Measurements from ENCODE around the gene C1QTNF8.

C1QTNF8 gene

GRCh38 chr16:1075546-1075945, 20.5 kb downstream of the C1QTNF8 start:
- DNase-seq, result no peak

- DNase-seq, result no peak
These were observed 21.7 kb downstream of the C1QTNF8 start for GRCh38 chr16:1074379-1074649.

GRCh38 chr16:1073566-1074378, 22.3 kb downstream of the C1QTNF8 start:
- DNase-seq, result no peak

- no peak for DNase-seq
These were observed 22.8 kb downstream of the C1QTNF8 start for GRCh38 chr16:1073262-1073558.

- DNase-seq, result no peak
These were observed 23.4 kb downstream of the C1QTNF8 start, which contains the start of gene SSTR5 for GRCh38 chr16:1072526-1073261. TSS of gene SSTR5 (plus strand) at chr16:1072747. CDS start at chr16:1078869, 6,122 bp downstream.

GRCh38 chr16:1071561-1072225, 24.4 kb downstream of the C1QTNF8 start:
- DNase-seq, result no peak

DNA sequence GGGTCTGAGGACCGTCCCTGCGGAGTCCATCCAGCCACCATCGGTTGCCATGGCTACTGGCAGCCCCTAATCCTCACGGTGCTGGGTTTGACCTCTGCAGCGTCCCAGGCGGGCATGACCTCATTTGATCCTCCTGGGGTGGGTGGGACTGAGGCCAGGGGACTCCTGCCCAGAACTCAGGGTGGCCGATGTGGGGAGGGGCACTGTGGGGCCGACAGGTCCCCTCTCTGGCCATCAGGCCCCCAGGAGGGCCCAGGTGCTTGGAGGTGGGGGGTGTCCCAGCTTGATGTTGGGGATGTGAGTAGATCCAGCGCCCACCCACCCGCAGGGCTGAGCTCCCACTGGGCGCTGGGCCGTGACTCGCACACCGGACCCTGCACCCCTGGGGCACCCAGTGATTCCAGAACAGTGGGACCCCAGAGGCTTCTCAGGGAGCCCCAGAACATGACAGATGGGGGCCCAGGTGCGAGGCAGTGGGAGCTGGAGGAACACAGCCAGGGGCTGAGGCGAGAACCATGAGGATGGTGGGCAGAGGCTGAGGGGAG, 25.1 kb downstream of the C1QTNF8 start:
- DNase-seq, result no peak

- DNase-seq, result no peak
These were observed 25.8 kb downstream of the C1QTNF8 start for GRCh38 chr16:1070084-1070863.

DNA sequence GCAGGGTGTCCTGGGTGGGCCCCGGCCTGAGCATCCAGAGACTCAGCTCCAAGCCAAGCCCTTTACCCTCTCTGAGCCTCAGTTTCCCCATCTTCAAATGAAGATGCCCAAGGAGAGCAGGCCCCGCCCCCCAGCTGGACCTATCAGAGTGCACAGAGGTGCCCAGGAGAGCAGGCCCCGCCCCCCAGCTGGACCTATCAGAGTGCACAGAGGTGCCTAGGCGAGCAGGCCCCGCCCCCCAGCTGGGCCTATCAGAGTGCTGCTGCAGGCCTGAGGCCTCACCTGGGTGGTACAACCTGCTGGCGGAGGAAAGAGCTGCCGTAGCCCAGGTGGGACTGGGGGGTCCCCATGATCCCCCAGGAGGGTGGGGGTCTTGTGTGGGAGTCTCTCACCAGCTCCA, 26.9 kb downstream of the C1QTNF8 start:
- no peak for DNase-seq

DNA sequence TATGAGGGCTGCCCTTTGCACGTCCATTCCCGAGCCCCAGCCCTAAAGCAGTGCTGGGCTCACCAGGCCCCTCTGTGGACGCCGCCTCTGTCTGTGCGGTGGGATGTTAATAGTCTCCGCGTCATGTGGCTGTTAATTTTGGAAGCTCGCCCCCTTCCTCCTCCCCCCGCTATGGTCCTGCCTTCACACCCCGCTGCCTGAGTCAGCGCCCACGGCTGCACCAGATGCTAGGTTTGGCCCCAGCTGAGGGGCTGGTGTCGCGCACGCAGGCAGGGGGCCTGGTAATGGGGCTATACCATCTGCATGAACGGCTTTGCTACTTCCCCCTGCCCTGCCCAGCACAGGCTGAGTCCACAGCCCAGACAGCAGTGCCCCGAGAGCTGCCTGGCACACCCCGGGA, 27.6 kb downstream of the C1QTNF8 start:
- DNase-seq, result no peak

DNA sequence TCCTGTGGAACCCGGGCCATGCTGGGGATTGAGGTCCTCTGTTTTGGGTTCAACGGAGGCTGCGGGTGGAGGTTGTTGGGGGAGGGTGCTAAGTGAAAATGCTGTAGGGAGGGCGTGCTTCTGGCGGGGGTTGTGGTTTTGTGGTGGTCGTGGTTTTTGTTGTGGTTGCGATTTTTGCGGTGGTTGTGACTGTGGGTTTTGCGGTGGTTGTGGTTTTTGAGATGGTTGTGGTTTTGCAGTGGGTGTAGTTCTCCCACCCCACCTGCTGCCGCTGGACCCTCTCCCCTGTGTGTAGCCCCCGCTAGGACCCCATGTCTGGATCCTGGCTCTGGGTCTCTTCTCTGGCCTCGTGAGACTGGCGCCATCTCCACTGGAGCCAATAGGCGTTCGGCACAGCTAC, 28.4 kb downstream of the C1QTNF8 start:
- no peak for DNase-seq

DNA sequence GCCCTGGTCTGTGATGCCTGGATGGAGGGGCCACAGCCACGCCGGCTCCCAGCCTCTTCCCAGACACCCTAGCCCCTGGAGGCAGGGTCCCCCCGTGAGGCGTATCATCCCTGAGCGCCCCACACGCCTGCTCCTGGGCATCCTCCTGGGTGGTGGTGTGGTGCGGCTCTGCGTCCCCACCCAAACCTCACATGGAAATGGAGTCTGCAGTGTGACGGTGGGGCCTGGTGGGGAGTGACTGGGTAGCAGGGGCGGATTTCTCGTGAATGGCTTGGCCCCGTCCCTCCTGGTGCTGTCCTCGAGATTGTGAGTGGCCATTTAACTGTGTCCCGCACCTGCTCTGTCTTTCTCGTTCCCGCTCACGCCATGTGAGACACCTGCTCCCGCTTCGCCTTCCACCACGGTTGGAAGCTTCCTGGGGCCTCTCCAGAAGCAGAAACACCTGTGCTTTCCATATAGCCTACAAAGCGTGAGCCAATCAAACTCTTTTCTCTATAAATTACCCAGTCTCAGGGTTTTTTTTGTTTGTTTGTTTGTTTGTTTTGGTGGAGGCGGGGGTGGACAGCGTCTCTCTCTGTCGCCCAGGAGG, 29.4 kb downstream of the C1QTNF8 start:
- no peak for DNase-seq

DNA sequence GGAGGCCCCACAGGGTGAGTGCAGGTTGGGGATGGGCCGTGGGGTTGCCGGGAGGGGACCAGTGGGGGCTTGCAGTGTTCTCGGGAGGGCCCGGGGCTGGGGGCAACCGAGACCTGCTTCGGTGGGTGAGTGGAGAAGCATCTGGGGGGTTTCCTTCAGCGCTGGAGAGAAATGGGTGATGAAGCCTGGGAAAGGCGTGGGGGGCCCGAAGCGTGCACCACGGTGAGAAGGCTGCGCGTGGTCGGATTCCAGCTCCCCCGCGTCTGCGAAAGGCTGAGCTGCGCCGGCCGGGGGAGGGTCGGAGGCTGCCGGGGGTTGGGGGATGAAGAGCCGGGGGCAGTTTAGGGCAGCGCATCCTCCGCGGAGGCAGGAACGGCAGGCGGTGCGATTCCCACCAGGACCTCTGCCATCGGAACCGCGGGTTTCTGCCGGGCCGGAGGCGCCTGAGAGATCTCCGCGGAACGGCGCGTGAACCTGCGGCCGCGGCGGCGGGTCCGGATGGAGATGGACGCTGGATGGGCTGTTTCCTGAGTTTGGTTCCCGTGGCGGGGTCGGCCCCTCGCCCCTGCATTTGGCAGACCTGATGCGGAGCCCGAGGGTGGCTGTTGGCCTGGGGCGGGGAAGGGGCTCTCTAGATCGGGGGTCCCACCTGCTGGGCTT, 30.4 kb downstream of the C1QTNF8 start:
- no peak for DNase-seq

GRCh38 chr16:1063728-1064127, 32.3 kb downstream of the C1QTNF8 start:
- DNase-seq, result no peak

DNA sequence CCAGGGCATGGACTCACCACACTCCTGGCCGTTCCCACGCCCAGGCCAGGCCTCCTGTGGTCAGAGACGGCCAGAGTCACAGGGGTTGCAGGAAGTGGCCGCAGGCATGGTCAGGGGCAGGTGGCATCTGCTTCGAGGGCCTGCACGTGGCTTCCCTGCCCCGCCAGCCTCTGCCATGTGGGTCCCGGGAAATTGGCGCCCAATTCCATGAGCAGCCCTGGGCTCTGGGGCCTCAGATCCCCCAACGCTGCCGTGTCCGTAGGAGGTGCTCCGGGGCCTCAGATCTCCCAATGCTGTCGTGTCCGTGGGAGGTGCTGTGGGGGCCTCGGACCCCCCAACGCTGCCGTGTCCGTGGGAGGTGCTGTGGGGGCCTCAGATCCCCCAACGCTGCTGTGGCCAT, 33.1 kb downstream of the C1QTNF8 start:
- no peak for DNase-seq

DNA sequence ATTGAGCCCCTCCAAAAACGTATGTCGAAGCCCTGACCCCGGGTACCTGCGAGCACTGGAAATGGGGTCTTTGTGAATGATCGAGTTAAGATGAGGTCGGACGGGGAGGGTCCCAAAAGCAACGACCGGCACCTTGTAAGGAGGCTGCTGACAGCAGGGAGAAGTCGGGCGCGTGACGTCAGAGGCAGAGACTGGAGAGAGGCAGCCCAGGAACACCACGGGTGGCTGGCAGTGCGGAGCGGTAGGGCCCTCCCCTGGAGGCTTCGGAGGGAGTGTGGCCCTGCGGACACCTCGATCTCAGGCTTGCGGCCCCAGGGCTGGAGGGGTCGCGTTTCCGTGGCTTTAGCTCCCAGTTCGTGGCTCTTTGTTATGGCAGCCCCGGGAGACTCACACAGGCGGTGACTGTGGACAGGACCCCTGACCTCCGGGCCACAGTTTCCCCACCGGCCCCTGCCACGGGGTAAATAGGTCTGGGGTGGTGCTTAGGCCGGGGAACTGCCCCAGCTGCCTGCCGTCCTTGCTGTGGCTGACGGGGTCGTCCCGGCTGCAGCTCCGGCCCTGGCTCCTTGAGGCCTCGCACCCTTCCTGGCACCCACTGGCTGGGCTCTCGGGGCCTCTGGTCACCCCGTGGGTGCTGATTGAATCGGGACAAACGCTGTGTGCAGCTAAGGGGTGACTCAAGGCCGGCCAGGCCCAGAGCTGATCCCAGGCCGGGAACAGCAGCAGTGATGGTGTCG, 34.1 kb downstream of the C1QTNF8 start:
- no peak for DNase-seq

- no peak for DNase-seq
These were observed 35.4 kb downstream of the C1QTNF8 start for GRCh38 chr16:1060416-1061340.

DNA sequence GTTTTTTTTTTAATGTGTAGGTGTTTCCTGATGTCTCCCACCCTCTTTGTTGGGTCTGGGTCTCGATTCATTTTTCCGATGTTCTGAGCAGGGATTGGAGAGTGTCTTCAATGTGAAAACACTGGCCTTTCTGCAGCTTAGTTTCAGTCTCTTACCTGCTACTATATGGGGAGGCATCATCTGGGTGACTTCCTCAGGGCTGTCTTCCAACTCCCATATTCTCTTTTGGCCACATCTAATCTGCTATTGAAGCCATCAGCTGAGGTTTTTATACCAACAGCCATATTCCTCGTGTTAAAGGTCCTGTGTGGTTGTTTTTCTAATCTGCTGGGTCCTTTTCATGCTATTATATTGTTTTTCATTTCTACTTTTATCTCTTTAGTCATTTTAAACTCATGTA, 36.7 kb downstream of the C1QTNF8 start:
- DNase-seq, result no peak

GRCh38 chr16:1058216-1058615, 37.8 kb downstream of the C1QTNF8 start:
- DNase-seq, result no peak

GRCh38 chr16:1057252-1057932, 38.7 kb downstream of the C1QTNF8 start:
- peak; percentile 4 for DNase-seq

Measured in GDM1 (cell line).